ENCODE data around the gene NAIF1.
"Not testable (repeated sequence)": the region's sequence is repeated elsewhere in the genome, so short reads cannot be mapped to it uniquely, and the experiment has no call there.

Gene NAIF1

DNA sequence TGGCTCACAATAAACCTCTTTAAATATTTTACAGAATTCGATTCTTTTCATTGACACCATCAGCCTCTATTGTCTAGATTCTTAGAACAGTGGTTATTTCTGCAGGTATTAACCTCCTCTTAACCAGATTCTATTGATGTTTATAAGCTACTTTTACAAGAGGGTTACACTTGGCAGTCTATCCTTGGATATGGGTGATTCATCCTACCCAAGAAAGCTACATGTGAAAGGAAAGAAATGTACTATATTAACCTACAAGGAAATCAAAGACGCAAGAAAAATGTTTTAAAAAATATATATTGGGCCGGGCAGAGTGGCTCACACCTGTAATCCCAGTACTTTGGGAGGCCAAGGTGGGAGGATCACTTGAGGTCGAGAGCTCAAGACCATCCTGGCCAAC lies 17.6 kb upstream of the NAIF1 start:
- DNase-seq: no peak

GRCh38 chr9:128082151-128082550 lies 15.0 kb upstream of the NAIF1 start:
- no peak for DNase-seq

GRCh38 chr9:128081056-128081455 lies 13.9 kb upstream of the NAIF1 start:
- no peak for DNase-seq

DNA sequence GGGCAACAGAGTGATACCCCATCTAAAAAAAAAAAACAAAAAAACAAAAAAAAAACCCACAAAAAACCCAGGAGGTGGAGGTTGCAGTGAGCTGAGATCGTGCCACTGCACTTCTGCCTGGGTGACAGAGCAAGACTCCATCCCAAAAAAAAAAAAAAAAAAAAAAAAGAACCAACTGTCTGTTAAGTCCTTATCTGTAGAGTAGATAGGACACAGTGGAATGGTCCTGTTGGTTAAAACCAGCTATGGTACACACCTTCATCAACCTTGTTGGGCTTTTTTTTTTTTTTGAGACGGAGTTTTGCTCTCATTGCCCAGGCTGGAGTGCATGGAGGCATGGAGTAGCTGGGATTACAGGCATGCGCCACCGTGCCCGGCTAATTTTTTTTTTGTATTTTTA lies 13.1 kb upstream of the NAIF1 start:
- DNase-seq: no peak

DNA sequence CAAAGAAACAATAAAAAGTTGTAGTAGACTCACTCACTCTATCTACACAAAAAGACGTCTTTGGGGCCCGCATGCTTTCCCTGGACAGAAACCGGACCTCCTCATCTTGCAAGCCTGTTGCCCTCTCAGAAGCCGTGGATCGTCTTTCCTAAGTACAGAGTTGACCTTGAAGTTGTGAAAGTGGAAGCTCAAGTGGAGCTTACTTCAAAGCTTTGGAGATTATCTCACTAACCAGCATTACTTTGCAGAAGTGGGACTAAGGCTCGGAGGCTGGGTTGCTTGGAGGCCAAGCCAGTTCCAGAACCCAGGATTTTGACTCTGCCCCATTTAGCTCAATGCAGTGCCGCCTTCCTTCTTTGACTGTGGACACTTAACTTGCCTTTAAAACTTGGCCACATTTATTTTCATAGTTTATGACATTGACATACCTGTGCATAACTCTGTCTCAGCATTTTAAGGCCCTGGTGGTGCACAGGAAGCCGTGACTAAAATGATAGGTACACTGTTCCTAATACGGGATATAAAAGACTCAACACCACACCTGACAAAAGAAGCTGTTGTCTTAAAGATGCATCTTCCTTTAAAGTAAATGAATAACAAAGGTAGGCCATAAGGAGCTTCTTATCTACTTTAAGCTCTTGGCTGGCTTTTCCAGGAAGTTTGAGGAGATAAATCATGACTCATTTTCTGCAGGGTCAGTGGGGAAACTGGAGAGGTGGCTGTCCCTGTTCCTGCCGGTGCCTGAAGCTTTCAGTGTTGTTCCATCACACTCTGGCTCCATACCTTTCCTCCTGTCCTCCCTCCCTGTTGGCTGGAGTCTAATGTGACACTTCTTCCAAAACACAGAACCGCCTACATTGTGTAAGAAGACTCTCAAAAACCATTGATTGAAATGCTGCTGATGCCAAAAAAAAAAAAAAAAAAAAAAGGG lies 11.6 kb upstream of the NAIF1 start:
- DNase-seq: peak; percentile 61 to 79

- DNase-seq: no peak
These were observed 10.9 kb upstream of the NAIF1 start for GRCh38 chr9:128077847-128078503.

DNA sequence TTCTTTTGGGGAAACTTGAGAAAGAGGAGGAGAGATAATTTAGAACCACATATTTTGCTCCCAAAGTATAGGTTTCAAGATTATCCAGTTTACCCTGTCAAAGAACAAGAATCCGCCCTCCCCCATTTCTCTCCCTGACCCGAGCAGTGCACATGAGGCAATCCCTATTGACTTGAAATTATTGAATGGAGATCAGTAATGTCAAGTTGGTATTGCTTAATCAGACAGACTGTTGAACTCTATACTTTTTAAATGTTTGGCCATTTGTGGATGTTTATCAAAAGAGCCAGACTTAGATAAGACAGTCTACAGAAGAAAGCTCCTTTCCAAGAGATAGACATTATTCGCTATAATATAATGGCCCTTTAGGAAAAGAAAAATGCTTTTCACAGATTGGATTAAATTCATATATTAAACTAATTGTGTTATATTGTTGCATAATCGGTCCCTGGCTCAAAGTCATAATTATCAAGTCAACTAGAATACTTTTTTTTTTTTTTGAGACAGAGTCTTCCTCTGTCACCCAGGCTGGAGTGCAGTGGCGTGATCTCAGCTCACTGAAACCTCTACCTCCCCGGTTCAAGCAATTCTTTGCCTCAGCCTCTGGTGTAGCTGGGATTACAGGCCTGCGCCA lies 6.2 kb upstream of the NAIF1 start:
- no peak for DNase-seq

DNA sequence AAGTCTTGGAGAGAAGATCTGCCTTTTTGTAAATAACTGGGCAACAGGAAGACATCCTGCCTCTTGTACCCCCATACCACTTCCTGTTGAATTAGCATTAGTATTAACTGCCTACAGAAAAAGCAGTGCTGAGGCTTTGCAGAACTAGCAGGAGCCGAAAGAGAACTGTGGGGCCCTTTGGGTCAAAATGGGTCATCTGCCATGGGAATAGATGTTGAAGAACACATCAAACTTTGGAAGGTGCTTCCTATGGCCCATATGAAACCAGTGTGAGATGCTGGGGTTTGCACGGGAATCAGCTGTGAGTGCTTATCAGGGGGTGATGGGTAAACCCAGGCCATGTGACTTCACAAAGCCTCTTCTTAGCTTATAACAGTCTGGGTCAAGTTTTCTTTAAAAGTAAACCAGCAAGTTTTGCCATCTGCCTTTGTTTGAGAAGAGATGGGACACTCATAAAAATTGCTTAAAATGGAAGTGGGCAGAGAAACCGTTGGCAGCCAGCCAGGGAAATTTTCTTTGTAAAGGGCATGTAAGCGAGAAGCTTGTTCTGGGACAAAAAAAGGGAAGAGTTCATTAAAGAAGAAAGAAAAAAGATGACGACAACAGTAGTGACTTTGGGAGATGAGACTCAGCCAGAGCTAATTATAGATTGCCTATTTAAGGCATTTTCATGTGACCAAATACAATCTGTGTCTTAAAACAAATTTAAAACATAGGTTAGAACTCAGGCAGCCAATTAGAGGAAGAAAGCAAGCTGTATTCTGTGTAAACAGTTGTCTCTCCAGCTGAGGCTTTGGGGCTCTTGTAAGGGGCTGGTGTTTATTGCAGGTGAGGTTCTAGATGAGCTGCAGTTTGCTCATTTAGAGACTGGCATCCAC lies 5.3 kb upstream of the NAIF1 start:
- DNase-seq: peak; percentile 95 to 99

DNA sequence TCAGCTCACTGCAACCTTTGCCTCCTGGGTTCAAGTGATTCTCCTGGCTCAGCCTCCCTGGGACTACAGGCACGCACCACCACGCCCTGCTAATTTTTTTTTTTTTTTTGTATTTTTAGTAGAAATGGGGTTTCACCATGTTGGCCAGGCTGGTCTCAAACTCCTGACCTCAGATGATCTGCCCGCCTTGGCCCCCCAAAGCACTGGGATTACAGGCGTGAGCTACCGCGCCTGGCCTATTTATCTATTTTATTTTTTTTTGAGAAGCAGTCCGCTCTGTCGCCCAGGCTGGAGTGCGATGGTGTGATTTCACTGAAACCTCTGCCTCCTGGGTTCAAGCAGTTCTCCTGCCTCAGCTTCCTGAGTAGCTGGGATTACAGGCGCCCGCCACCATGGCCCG lies 4.4 kb upstream of the NAIF1 start:
- DNase-seq: not testable (repeated sequence)

GRCh38 chr9:128070874-128071273 lies 3.8 kb upstream of the NAIF1 start:
- DNase-seq: no peak

- peak; percentile 63 to 80 for DNase-seq
These were observed 1.5 kb upstream of the NAIF1 start for GRCh38 chr9:128068386-128069205.

- DNase-seq: peak; percentile 99 to 100
These were observed 695 bp upstream of the NAIF1 start, which contains the start of gene SLC25A25 for GRCh38 chr9:128067645-128068385. TSS of gene SLC25A25 (plus strand) at chr9:128068232. CDS start at chr9:128068320, 88 bp downstream.

DNA sequence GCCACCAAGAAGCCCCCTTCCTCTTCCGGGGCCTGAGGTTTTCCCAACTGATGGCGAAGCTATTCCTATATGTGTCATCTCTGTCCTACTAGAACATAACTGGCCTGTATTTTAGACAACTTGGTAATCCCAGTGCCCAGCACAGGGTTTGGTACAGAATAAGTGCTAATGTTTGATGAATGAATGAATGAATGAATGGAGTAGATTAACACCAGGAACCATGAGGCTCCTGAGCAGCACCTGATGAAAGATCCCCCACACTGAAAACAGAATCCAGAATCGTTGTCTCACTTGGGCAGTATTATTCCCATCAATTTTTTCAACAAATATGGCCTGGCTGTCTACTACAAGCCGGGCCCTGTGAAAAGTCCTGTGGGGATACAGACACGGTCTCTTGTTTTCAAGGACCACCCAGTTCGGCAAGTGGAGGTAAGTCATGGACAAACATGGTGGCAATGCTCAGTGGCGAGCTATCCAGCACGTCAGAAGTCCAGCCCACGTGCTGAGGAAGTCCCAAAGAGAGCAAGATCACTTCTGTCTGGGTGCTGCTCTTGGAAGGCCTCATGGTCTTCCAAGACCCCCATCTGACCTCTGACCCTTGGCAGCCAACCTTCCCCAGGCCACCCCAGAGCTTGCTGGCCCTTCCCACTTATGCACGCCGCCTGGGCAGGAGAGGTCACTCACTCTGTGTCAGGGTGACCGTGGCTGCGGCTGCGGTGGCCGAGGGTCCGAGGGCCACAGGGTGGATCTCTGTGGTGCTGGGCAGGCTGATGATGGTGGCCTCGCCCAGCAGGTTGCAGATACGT lies 1.0 kb downstream of the NAIF1 start:
- DNase-seq: no peak

DNA sequence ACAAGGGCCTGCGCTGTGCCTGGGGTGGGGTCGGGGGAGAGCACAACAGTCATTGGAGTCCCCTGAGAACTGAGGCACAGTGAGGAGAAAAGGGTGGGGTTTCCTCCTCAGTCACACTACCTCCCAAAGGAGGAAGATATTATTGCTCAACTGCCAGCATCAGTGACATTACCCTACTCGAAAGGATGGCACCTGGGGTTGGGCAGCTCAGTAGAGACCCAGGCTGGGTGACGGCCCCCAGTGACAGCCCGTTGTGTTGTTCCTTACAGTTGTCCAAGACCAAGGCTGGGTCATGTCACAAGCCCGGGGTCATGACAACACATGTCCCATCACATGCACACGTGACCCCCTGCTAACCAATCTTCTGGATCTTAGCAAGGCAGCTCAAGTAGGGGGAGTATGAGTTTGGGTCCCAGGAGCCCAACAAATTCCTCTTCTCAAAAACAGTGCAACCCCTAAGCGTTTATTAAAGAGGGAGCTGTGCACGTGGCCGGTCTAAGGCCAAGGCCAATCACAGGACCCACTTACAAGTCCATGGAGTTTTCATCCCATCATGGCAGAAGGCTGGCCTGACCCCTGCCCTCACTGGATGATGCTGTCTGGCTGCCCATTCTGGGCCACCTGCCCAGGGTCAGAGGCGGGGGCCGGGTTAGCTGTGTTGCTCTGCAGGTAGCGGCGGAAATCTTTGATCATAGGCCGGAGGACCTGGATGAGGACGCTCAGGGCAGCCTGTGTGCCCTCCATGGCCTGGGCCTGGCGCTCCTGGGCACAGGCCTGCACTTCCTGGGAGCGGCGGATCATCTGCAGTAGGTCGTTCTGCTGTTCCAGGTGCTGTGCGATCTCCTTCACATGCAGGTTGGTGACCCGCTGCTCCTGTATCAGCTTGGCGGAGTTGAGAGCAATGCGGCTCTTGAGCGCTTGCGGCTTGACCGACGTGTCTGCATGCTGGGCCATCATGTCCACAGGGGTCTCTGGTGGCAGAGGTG lies 4.0 kb downstream of the NAIF1 start:
- DNase-seq: no peak

DNA sequence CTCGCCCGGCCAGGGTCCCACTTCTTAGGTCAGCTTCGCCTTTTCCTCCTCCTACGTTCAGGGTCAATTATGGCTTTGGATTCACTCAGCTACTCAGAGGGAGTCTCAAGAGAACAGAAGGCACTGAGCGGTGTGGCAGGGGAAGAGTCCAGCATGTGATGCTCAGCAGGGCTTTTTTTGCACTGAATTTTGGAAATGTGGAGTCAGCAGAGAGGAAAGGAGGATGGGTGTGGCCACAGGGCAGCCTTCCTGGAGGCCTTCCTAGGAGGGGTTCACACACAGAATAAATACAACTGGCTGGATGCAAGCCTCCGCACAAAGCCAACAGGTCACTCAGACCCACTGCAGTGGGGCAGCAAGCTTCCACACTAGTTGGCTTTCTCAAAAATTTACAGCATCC lies 4.8 kb downstream of the NAIF1 start:
- DNase-seq: no peak

- no peak for DNase-seq
These were observed 5.7 kb downstream of the NAIF1 start for GRCh38 chr9:128061275-128061960.

DNA sequence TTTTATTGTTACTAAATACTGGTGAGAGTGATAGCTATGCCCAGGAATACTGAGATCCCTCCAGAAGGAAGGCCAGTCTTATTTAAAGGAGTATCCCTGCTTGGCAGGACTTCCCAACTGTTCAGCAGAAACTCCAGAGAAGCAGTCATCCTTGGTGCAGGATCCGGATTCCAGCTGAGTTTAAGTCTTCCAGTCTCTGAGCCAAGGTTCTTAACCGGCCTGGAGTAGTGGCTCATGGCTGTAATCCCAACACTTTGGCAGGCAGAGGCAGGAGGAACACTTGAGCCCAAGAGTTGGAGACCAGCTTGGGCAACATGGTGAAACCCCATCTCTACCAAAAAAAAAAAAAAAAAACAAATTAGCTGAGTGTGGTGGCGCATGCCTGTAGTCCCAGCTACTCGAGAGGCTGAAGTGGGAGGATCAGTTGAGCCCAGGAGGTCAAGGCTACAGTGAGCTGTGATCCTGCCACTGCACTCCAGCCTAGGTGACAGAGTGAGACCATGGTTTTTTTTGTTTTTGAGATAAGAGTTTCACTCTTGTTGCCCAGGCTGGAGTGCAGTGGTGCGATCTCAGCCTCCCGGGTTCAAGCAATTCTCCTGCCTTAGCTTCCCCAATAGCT lies 7.6 kb downstream of the NAIF1 start:
- no peak for DNase-seq
